ENCODE measurements around the gene IDH3A.

- TF ChIP-seq CTCF (conservative IDR thresholded peaks at IDR 0.05; ENCODE audit: low read depth, low read length) (no peak), EZH2 (IDR thresholded peaks at IDR 0.05; ENCODE audit: borderline replicate concordance, low read depth, low read length, poor library complexity, severe bottlenecking) (no peak)
These were observed 67.3 kb downstream of the IDH3A start for GRCh38 chr15:78216276-78217104.

All from A673 (cell line).